Measurements from ENCODE around the gene CETP.

DNA sequence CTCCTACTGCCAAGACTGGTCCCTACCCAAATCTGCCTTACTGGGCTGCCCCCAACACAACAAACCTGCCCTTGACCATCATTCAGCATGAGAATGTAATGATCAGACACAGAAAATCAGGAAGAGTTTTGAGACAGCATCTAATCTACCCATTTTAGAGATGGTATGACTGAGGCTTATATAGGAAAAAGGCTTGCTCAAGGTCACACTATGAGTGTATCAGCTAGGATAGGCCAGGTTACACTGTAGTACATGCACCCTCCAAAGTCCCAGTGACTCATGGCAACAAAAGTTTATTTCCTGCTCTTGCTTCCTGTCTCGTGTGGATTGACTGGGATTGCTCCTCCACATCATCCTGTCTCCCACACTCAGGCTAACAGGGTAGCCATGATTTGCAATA, 55.5 kb downstream of the CETP start:
- TF ChIP-seq, protein P1, sequence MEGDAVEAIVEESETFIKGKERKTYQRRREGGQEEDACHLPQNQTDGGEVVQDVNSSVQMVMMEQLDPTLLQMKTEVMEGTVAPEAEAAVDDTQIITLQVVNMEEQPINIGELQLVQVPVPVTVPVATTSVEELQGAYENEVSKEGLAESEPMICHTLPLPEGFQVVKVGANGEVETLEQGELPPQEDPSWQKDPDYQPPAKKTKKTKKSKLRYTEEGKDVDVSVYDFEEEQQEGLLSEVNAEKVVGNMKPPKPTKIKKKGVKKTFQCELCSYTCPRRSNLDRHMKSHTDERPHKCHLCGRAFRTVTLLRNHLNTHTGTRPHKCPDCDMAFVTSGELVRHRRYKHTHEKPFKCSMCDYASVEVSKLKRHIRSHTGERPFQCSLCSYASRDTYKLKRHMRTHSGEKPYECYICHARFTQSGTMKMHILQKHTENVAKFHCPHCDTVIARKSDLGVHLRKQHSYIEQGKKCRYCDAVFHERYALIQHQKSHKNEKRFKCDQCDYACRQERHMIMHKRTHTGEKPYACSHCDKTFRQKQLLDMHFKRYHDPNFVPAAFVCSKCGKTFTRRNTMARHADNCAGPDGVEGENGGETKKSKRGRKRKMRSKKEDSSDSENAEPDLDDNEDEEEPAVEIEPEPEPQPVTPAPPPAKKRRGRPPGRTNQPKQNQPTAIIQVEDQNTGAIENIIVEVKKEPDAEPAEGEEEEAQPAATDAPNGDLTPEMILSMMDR (IDR thresholded peaks at IDR 0.05) = no peak
- no peak for TF ChIP-seq POLR2A (IDR thresholded peaks at IDR 0.05)

Data from adrenal gland (tissue), 5 donors.